ENCODE measurements around the gene MCUB.
"Not testable (repeated sequence)": the region's sequence is repeated elsewhere in the genome, so short reads cannot be mapped to it uniquely, and the experiment has no call there.

GRCh38 chr4:109513368-109513767 lies 46.7 kb upstream of the MCUB start:
- TF ChIP-seq POLR2A (IDR thresholded peaks at IDR 0.05; ENCODE audit: low read depth, low read length); CTCF (IDR thresholded peaks at IDR 0.05; ENCODE audit: extremely low read depth in 1 of 2, insufficient read depth in 1 of 2, low read depth in 1 of 2, low read length in 2 of 2); EZH2 (IDR thresholded peaks at IDR 0.05; ENCODE audit: borderline replicate concordance, low read depth, low read length, severe bottlenecking); JUN (IDR thresholded peaks at IDR 0.05; ENCODE audit: borderline replicate concordance, insufficient read depth, insufficient read length, low read depth): not testable (repeated sequence)

Data from endothelial cell of umbilical vein (primary cell).